Common myeloid progenitor, CD34-positive (primary cell): ENCODE results near the gene ZNF594.
"Not testable (repeated sequence)": the region's sequence is repeated elsewhere in the genome, so short reads cannot be mapped to it uniquely, and the experiment has no call there.

Experiments used
- CTCF ChIA-PET: fragments of 350-600 bp; sonication (Branson Sonifier 250); formaldehyde crosslinking; loops from one replicate; lab custom pipeline; 2021; ENCODE audit warnings: antibody characterized with exemption; lab: Charles Lee
- POLR2A ChIA-PET: fragments of 350-600 bp; sonication (Branson Sonifier 250); formaldehyde crosslinking; loops from one replicate; lab custom pipeline; 2021; ENCODE audit warnings: antibody characterized with exemption; lab: Charles Lee
- DNase-seq, 3 donors: peaks; one replicate each; pipeline versions ENCODE4 v3.0.0 to v3.0.0-alpha.2; 2013
- H3K27ac ChIP-seq, 2 experiments: 1 replicate in 1 of 2; 2 replicates in 1 of 2; pipeline ENCODE4 v1.7.0; 2013; ENCODE audit warnings: inconsistent platforms in 2 of 2, low read length in 2 of 2, mild to moderate bottlenecking in 2 of 2, low read depth in 1 of 2, moderate library complexity in 1 of 2; ENCODE audit not compliant: severe bottlenecking in 2 of 2, insufficient read depth in 1 of 2, poor library complexity in 1 of 2
- H3K27me3 ChIP-seq, 5 experiments: replicated peaks in 2 of 5; 1 replicate in 3 of 5; 2 replicates in 2 of 5; pipeline versions ENCODE4 v1.6.1 to v1.7.0; 2013; ENCODE audit warnings: low read length in 4 of 5, mild to moderate bottlenecking in 2 of 5, moderate library complexity in 2 of 5, inconsistent platforms in 1 of 5; ENCODE audit not compliant: insufficient read depth in 5 of 5, control insufficient read depth in 4 of 5
- H3K36me3 ChIP-seq, 4 experiments: 1 replicate in 2 of 4; 2 replicates in 2 of 4; pipeline versions ENCODE4 v1.6.1 to v1.7.0; 2013; ENCODE audit warnings: low read length in 3 of 4, control low read depth in 1 of 4, mild to moderate bottlenecking in 1 of 4; ENCODE audit not compliant: control insufficient read depth in 4 of 4, insufficient read depth in 4 of 4
- H3K4me1 ChIP-seq, 4 experiments: 1 replicate in 3 of 4; 2 replicates in 1 of 4; pipeline versions ENCODE4 v1.6.1 to v1.7.1; 2013; ENCODE audit warnings: low read length in 3 of 4, mild to moderate bottlenecking in 3 of 4, control low read depth in 1 of 4, inconsistent platforms in 1 of 4, moderate library complexity in 1 of 4; ENCODE audit not compliant: control insufficient read depth in 4 of 4, insufficient read depth in 4 of 4; ENCODE audit errors: control extremely low read depth in 1 of 4
- H3K4me3 ChIP-seq, 7 experiments: 1 replicate in 4 of 7; 2 replicates in 3 of 7; pipeline versions ENCODE4 v1.5.1 to v1.7.0; 2013; ENCODE audit warnings: mild to moderate bottlenecking in 7 of 7, low read length in 6 of 7, moderate library complexity in 6 of 7, inconsistent platforms in 2 of 7, low read depth in 2 of 7, control low read depth in 1 of 7; ENCODE audit not compliant: insufficient read depth in 4 of 7, control insufficient read depth in 1 of 7; ENCODE audit errors: extremely low read depth in 1 of 7
- H3K9me3 ChIP-seq, 5 experiments: 1 replicate in 4 of 5; 2 replicates in 1 of 5; pipeline versions ENCODE4 v1.6.1 to v1.7.1; 2013; ENCODE audit warnings: low read length in 4 of 5, mild to moderate bottlenecking in 2 of 5, inconsistent platforms in 1 of 5, low read depth in 1 of 5, moderate library complexity in 1 of 5; ENCODE audit not compliant: control insufficient read depth in 4 of 5, insufficient read depth in 2 of 5; ENCODE audit errors: control extremely low read depth in 1 of 5
- WGBS: methylation state at CpG from one replicate; pipeline ENCODE4 v1.1.5; 2013; ENCODE audit not compliant: insufficient coverage; 5-methylcytosine and 5-hydroxymethylcytosine counted together

The ZNF594 gene

DNA sequence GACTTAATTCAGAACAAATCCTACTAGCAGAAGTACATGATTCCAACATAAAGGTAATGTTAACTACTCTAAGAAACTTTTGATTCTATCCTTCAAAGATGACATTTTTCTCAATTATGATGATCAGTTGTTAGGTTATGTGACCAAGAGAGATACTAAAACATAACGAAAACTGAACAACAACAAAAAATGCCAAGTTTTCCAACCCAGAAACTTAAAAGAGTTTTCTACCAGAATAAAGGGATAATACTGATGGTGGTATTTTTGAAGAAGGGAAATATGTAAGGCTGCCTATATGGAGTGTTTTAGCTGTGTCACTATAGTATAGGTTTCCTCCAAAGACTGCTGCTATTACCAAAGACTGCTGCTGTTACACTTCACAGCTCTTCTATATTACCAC lies 45.5 kb downstream of the ZNF594 start:
- H3K36me3 ChIP-seq, POLR2A ChIA-PET, H3K4me3 ChIP-seq, H3K4me1 ChIP-seq, H3K27me3 ChIP-seq, H3K27ac ChIP-seq, DNase-seq, H3K9me3 ChIP-seq, CTCF ChIA-PET: not testable (repeated sequence)
- no CpG with 5 or more reads among the region's 1 CpG for WGBS

- H3K4me1 ChIP-seq, H3K9me3 ChIP-seq, CTCF ChIA-PET, DNase-seq, H3K27me3 ChIP-seq, H3K27ac ChIP-seq, H3K36me3 ChIP-seq, H3K4me3 ChIP-seq, POLR2A ChIA-PET: not testable (repeated sequence)
- WGBS, result 100% methylated on average over 2 of the region's 18 CpGs
These were observed 48.8 kb downstream of the ZNF594 start for GRCh38 chr17:5142877-5143276.

- CTCF ChIA-PET, result no interaction called here
These were observed 52.3 kb downstream of the ZNF594 start for GRCh38 chr17:5139458-5139732.

GRCh38 chr17:5138616-5139457 lies 52.8 kb downstream of the ZNF594 start:
- Histone ChIP-seq H3K36me3 (no peaks in the 10 kb centered on the region), H3K9me3 (no peaks in the 10 kb centered on the region), H3K27me3 (peaks cover 0 to under 1% (median 0%) of the 10 kb centered on the region in 5 experiments), H3K4me1 (no peaks in the 10 kb centered on the region), H3K4me3 (no peak overlapping the region), H3K27ac (no peak overlapping the region)
- WGBS, result 99% methylated on average over 19 of the region's 24 CpGs
- ChIA-PET POLR2A (no interaction called here), CTCF (no interaction called here)
- DNase-seq, result no peak

More at GRCh38 chr17:5139458-5139732, 52.3 kb downstream of the ZNF594 start:
- no peaks in the 10 kb centered on the region for H3K9me3 ChIP-seq
- DNase-seq, result no peak
- 100% methylated on average over 3 of the region's 5 CpGs for WGBS
- H3K36me3 ChIP-seq, result no peaks in the 10 kb centered on the region
- POLR2A ChIA-PET, result no interaction called here
- H3K27ac ChIP-seq, result no peak overlapping the region
- no peaks in the 10 kb centered on the region for H3K4me1 ChIP-seq
- H3K27me3 ChIP-seq, result no peaks in the 10 kb centered on the region
- no peak overlapping the region for H3K4me3 ChIP-seq

DNA sequence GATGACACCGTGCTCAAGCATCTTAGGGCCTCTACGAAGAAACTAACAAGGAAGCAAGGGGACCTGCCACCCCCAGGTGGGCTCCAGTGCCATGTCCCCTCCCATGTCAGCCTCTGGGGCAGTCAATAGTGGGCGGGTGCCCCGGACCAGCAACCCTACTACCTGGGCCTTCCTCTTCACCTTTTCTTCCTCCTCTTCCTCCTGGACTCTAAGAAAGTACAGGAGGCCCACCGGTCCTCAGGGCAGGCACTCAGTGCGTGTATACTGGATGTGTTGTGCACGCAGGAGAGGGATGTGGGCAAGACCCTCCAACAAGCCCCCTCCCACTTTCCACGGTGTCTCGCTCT lies 53.5 kb downstream of the ZNF594 start:
- H3K27me3 ChIP-seq, H3K9me3 ChIP-seq, H3K4me1 ChIP-seq, H3K27ac ChIP-seq, H3K36me3 ChIP-seq, DNase-seq, H3K4me3 ChIP-seq, POLR2A ChIA-PET, CTCF ChIA-PET: not testable (repeated sequence)
- WGBS, result 99% methylated on average over 8 of the region's 9 CpGs

DNA sequence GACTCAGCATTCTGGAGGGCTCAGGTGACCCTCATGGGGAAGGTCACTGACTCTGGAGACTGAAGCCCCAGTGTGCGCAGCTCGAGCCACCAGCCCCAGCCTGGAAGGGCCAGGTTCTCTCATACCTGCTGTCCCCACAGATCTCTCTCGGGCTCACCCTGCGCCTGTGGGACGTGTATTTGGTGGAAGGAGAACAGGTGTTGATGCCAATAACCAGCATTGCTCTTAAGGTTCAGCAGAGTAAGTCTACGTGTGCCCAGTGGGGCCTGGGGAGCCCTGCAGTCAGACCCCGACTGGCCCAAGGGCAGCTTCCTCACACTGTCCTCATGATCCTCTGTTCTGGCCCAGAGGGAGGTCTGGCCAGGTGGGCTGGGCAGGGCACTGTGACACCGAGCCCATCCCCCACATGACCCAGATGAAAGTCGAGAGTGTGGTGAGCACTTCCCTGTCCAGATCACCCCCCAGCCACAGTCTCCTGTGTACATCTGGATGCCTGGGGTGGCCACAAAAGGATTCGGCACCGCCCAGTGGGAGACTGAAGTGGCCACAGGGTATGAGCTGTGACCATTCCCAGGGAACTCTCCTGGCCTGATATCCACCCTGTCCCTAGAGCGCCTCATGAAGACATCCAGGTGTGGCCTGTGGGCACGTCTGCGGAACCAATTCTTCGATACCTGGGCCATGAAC lies 54.0 kb downstream of the ZNF594 start:
- H3K4me3 ChIP-seq, DNase-seq, H3K27ac ChIP-seq, CTCF ChIA-PET, H3K4me1 ChIP-seq, H3K36me3 ChIP-seq, H3K27me3 ChIP-seq, H3K9me3 ChIP-seq: not testable (repeated sequence)
- POLR2A ChIA-PET, result interaction anchor here (0.7 kb wide), 1 partner anchor 1688 kb away, joined by 3 read pairs; no protein-coding TSS in a partner anchor
- WGBS, result 99% methylated on average over 12 of the region's 15 CpGs

DNA sequence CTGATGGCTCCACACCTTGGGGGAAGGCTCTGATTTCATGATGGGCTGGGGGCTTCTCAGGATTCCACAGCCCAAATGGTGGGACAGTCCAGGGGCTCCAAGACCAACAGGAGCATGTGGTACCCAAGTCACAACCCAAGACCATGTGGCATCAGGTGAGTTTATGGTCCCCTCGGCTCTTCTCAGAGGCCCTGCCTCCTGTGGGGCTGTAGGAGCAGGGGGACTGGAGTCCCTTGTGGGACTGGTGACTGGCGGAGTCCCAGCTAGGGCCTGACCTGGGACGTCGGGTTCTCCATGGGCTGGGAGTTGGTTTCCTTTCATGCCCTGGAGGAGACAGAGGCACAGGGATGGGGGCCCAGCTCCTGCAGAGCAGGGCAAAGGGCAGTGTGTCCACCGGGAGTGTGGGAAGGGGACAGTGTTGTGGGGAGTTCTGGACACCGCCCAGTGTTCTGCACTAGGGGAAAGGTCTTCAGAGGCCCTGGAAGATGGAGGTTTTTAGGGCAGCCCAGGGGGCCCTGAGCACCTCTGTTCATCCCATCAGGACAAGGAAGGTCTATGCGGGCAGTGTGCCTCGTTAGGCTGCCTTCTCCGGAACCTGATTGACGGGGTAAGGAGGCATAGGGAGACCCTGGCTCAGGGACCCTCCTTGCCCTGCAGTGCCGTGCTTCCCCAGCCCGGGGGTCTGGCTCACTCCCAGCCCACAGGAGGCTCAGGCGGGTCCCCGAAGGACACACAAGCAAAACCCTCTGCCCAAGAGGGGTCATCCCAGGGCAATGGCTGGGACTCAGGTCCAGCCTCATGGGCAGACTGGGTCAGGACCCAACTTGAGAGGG lies 54.9 kb downstream of the ZNF594 start:
- CTCF ChIA-PET, H3K9me3 ChIP-seq, POLR2A ChIA-PET, H3K4me1 ChIP-seq, DNase-seq, H3K27me3 ChIP-seq, H3K4me3 ChIP-seq, H3K27ac ChIP-seq, H3K36me3 ChIP-seq: not testable (repeated sequence)
- 94% methylated on average over 11 of the region's 14 CpGs for WGBS
